GM12878 (cell line): ENCODE measurements around the gene HMGN5. TPM values are rescaled to one million over a fixed set of nuclear protein-coding genes. Genes with fewer than 3 reads are reported as not detected.

ENCODE experiments used
- ATF7 ChIP-seq: fragments of 450-650 bp; IDR thresholded peaks from 2 replicates; pipeline ENCODE4 v1.6.1; 2016; ENCODE audit warnings: low read depth, mild to moderate bottlenecking
- E2F8 ChIP-seq: fragments of 450-650 bp; IDR thresholded peaks from 2 replicates; pipeline ENCODE4 v1.6.1; 2018; ENCODE audit warnings: mild to moderate bottlenecking, low read depth, moderate library complexity; ENCODE audit not compliant: partially characterized antibody
- NFIC ChIP-seq: IDR thresholded peaks from 2 replicates; pipeline ENCODE4 v1.6.1; 2012; ENCODE audit warnings: low read depth, mild to moderate bottlenecking, inconsistent platforms, low read length, moderate library complexity
- NFXL1 ChIP-seq: fragments of 450-650 bp; IDR thresholded peaks from 2 replicates; pipeline ENCODE4 v1.6.1; 2017; ENCODE audit warnings: antibody characterized with exemption, mild to moderate bottlenecking, borderline replicate concordance
- NR2F1 ChIP-seq: fragments of 450-650 bp; conservative IDR thresholded peaks from 2 replicates; pipeline ENCODE4 v1.6.1; 2017; ENCODE audit warnings: mild to moderate bottlenecking
- POLR2AphosphoS5 ChIP-seq: IDR thresholded peaks from 2 replicates; pipeline ENCODE4 v1.6.1; 2011; ENCODE audit warnings: mild to moderate bottlenecking, low read length, inconsistent platforms
- PRDM15 ChIP-seq: fragments of 450-650 bp; formaldehyde crosslinking; IDR thresholded peaks from 2 replicates; pipeline ENCODE4 v1.4.0; 2020; ENCODE audit warnings: mild to moderate bottlenecking, moderate library complexity
- RAD51 ChIP-seq: fragments of 450-650 bp; IDR thresholded peaks from 2 replicates; pipeline ENCODE4 v1.6.1; 2016; ENCODE audit warnings: moderate library complexity, mild to moderate bottlenecking, inconsistent platforms
- RB1 ChIP-seq: fragments of 450-650 bp; formaldehyde crosslinking; IDR thresholded peaks from 2 replicates; pipeline ENCODE4 v1.6.1; 2017; ENCODE audit warnings: mild to moderate bottlenecking, borderline replicate concordance
- SIX5 ChIP-seq: IDR thresholded peaks from 2 replicates; pipeline ENCODE4 v1.6.1; 2011; ENCODE audit warnings: mild to moderate bottlenecking, low read depth, low read length, moderate library complexity; ENCODE audit not compliant: severe bottlenecking
- ZNF24 ChIP-seq: fragments of 450-650 bp; IDR thresholded peaks from 2 replicates; pipeline ENCODE4 v1.6.1; 2017; ENCODE audit warnings: antibody characterized with exemption, mild to moderate bottlenecking
- polyA plus RNA-seq, 11 experiments: library from polyadenylated mRNA; depleted of rRNA in 4 of 11; unstranded in 6 of 11; stranded (reverse) in 5 of 11; fragments of >200 nt; fragmentation: Nextera tagmentation in 4 of 11; fragmentation: Illumina TruSeq in 1 of 11; extraction: Ambion mirVana in 4 of 11; extraction: Trizol in 1 of 11; gene quantifications; 1 replicate in 1 of 11; 2 replicates in 10 of 11; pipeline versions ENCODE4 v1.2.1 to v1.2.3, GENCODE V29; 2011 to 2016; ENCODE audit warnings: inconsistent platforms in 2 of 11, missing spikeins in 2 of 11, low read depth in 1 of 11
- total RNA-seq, 4 experiments: library from RNA; depleted of rRNA in 3 of 4; stranded (reverse); fragments of >200 nt in 3 of 4; fragmentation: Illumina TruSeq in 1 of 4; extraction: Trizol in 1 of 4; gene quantifications; 2 replicates each; pipeline versions ENCODE4 v1.2.1 to v1.2.3, GENCODE V29; 2013 to 2021

Gene HMGN5
- total and polyA plus RNA-seq, 10 of the 15 experiments (the other 5 are each of a cell fraction or from before 2014, with no cell fraction given): 3.5 to 93.6 (median 29.7) TPM

GRCh38 chrX:81215685-81216084 is 14.0 kb upstream of the HMGN5 start (continued):
- TF ChIP-seq E2F8: no peak
- no peak for TF ChIP-seq POLR2AphosphoS5
- TF ChIP-seq ATF7: no peak
- TF ChIP-seq PRDM15 (CRISPR knock-in tag): no peak
- TF ChIP-seq SIX5: no peak
- TF ChIP-seq NFIC: no peak
- TF ChIP-seq RB1: no peak
- no peak for TF ChIP-seq NFXL1
- TF ChIP-seq ZNF24: no peak
- no peak for TF ChIP-seq NR2F1
- TF ChIP-seq RAD51: no peak
